HG03175 (cell line): ENCODE data around the gene PPP3R2.

Experiments used
- ATAC-seq: cut with Tn5 transposase; IDR thresholded peaks from one replicate; pipeline ENCODE4 v1.9.1; 2021; ENCODE audit warnings: mild to moderate bottlenecking, moderate library complexity; ENCODE audit not compliant: unreplicated experiment

PPP3R2 gene, protein sequence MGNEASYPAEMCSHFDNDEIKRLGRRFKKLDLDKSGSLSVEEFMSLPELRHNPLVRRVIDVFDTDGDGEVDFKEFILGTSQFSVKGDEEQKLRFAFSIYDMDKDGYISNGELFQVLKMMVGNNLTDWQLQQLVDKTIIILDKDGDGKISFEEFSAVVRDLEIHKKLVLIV

DNA sequence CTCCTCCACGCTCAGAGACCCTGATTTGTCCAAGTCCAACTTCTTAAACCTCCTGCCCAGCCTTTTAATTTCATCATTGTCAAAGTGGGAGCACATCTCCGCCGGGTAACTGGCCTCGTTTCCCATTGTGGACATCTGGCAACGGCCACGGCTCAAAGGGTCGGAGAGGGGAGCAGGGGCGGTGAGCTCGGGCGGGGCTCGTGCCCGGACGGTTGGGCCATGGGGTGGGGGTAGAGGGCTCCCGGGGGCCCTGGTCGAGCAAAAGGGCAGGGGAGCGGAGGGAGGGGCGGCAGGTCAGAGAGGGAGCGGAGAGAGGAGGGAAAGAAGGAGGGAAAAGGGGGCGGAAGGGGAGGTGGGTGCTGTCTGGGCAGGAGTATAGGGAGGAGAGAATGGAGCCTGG is at the start of gene PPP3R2:
TSS of gene PPP3R2 (minus strand) at position 174 of the 400 bp plus-strand sequence. CDS start at position 126, 48 bp downstream.
- no peak for ATAC-seq

DNA sequence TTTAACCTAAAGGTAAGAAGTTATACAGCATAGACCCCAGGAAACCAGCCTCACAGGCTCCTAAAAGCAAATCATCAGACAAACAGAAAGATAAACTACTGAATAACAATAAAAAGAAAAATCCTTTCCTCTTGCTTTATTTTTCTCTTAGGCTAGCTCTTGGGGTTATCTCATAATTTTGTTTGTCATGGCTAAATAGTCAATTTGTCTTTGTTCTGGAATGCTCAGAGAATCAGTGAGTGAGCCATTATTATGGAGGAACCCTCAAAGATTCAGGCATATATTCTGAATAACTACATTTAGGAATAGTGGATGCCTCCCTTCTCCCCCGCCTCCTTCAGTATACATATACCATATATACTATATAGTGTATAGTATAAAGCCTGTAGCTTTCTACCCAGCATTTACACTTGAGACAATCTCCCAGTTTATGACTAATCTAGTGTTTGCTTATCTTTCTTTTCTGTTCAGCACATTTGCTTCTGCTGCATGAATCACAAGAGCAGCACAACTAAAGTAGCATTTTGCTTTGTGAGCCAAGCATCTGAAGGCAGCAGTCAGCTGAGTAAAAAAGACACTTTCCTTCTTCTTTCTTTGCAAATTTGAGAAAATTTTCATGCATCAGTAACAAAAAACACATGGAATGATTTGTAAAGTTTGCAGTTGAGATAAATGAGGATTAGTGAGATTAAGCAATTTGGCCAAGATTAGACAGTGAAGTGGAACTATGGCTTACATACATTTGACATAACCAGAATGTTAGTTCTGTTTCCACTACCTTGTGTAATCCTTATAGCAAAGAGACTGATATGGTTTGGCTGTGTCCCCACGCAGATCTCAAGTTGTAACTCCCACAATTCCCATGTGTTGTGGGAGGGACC is 45.3 kb upstream of the PPP3R2 start:
- no peak for ATAC-seq

DNA sequence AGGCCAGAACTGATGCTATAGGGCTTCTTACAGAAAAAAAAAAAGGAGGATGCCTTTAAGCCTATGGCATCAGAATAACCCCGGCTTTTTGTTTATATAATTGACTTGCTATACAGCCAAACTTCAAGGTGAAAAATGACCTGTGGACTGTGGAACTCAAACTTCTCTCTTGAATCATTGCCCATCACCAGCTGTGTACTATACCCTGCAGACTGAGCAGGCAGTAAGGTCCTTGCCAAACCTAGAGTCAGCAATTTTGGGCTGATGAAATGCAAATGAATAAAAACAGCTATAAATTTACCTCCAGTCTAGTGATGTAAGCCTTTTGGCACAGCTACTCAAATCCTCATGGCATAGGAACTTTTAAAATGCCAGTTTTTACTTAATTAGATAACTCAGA is 44.5 kb upstream of the PPP3R2 start:
- no peak for ATAC-seq

DNA sequence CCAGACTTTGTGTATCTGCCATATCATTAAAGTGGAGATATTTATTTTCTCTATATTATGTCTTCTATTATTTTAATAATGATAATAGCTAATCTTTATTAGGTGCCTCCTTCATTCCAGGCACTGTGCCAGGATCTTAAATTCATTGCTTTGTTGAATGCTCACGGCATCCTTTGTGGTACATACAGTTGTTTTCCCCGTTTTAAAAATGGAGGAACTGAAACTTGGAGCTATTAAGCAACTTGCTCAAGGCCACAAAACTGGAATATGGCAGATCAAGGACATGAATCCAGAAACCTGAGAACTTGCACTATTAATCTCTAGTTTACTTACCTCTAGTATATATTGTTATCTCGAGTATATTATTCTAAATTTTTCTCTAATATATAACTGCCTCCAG is 41.5 kb upstream of the PPP3R2 start:
- no peak for ATAC-seq

DNA sequence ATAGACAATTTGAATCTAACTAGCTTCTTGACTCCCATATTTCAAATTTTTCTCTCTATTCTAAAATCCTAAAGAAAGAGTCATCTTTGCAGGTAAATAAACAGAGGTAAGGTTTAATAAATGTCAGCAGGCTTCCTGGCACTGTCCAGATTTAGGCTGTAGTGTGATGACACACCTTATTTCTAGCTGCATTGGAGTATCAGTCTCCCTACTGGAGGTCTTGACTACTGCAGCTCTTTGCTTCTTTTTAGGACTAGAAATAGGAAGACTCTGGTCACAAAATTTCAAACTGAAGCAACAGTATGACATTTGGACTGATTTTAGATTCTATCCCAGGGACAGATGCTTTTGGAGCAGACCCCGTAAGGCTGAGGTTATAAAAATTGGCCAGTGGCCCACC is 40.7 kb upstream of the PPP3R2 start:
- no peak for ATAC-seq

DNA sequence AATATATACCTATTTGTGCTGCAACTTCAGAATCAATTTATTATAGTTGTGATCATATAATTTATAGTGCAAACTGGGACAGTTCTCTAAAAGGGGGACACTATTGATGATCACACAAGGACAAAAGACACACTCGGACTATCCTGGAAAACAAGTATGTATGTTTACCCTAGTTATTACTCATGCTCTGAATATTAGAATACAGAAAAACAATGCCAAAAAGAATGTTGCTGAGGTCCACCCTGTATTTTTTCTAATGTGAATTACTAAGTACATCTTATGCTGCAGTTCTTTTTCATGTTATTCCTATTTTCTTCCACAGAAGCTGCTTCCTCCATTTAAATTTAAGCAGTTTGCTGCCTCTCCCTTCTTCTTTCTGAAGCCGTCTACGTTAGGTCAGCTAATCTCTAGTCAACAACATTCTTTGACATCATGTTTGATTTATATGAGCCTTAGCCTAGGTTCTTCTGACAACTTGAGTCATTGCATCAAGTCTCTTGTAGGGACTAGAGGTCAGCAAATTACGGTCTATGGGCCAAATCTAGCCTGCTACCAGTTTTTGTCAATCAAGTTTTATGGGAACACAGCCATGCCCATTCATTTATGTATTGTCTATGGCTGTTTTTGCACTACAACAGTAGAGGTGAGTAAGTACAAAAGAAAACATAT is 40.1 kb upstream of the PPP3R2 start:
- ATAC-seq = no peak

DNA sequence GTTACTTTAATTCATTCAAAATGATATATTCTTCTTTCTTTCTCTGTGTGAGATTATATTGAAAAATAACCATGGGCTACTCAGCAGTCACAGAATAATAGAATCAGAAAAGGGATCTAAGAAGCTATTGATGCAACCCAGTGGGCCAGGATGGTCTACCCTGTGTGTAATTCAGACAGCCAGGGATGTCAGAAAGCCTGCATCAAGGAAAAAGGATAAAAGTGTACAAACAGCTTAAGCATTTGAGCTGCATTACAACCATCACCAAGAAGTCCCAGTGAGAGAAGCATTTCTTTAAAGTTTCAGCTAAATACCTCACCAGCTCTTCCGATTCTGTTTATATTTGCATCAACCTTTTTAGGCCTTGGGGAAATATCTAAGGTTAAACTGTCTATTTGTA is 37.8 kb upstream of the PPP3R2 start:
- no peak for ATAC-seq

DNA sequence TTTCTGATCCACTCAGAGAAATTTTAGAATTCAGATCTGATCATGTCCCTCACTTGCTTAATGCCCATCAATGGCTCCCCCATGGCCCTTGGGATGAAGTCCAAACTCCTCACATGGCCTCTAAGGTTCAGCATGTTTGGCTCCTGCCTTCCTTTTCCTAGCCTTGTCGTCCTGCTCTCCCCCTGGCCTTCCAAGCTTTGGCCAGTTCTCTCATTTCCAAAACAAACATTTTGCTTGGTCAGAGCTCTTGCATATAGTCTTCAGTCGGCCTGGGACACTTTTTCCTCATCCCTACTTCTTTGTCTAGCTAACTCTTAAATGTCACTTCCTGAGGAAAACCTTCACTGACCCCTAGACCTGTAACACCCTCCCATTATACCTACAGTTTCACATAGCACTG is 37.1 kb upstream of the PPP3R2 start:
- no peak for ATAC-seq

DNA sequence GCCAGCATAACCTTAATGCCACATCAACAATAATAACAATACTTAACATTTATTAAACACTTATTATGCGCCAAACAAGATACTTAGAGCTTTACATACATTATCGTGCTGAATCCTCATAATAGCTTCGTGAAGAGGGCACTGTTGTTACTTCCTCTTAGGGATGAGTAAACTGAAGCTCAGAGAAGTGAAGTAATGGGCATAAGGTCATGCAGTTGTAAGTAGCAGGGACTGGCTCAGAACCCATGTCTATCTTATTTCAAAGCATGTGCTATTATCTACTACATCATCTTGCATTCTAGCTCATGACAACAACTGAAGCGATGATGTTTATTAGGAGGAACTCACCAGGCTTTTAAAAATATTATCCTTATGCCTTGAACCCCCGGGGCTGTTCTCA is 34.9 kb upstream of the PPP3R2 start:
- no peak for ATAC-seq

DNA sequence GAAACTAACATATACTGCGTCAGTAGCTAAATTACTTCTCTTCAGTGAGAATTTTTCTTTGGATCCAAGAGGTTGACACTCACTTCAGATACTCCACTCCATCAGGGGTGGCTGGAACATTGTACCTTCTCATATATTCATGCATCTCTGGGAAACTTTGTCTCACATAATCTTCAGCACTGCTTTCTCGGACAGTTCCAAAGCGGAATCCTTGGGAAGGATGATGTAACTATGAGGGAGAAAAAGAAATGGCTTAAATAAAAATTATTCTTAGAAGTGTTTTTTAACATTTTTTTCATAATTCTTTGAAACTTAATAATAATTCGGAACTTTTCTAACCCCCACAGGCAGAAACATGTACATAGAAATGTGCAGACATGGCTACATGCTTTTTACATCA is 33.4 kb upstream of the PPP3R2 start:
- no peak for ATAC-seq

DNA sequence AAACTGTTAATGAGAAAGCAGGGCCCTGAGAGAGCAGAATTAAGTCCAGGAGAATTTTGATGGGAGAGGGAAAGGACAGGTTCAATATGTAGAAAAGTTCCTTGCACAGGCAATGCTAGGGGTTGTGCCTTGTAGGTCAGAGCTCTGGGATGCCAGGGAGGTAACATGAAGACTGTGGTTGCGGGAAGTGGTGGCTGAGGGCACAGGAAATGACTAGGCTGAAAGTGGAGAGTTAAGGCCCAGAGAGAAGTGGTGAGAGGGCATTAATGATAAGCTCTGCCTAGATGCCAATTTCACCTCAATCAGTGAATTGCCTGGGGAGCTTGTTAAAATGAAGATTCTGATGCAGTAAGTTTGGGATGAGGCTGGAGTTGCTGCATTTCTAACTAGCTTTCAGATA is 31.5 kb upstream of the PPP3R2 start:
- ATAC-seq = no peak

DNA sequence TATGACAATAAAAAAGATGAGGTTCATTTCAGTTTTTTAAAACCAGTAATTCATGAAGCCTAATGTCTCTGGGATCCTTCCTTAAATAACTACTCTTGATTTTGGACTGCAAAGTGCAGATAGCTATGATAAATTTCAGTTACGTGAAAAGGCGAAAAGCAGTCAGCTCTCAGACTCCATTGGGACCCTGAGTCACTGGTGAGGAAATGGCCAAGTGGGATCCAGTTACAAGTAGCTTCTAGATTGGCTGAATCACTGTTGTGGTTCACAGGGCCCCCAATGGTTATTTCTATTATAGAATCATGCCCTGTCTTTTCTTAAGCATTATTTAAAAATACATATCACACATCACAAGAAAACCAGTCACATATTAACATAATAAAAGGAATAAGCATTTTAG is 31.1 kb upstream of the PPP3R2 start:
- ATAC-seq = no peak

DNA sequence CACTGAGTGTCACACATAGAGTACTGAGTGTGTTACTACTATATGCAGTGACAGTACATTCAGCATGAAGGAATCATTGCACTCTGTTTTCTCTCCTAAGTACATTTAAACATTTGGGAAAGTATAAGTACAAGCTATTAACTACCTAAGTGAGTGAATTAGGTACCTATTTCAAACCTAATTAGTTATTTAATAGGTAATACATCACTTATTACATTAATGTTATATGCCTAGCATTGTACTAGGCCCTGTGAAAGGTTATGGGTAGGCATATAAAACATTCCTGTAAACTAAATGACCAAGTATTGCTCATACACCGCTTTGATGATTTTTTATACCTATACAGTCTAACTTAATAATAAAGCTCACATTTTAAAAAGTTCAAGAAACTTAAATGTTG is 25.7 kb upstream of the PPP3R2 start:
- ATAC-seq = peak; percentile 55

DNA sequence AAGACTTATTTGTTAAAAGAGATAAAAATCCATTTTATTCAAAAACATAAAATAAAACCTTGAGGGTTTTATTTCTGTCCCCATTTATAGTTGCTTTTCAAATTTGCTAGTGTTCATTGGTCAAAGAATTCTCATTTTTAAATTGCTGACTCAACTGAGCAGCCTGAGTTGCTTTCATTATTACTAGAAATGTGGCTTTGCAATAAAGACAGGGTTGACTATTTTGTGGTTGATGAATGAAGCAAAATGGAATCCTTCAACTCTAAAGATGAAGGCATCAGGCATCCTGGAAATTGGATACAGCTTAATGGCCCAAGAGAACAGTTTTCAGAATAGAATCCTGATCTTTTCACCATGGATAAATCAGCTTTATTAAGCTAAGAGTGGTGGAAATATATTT is 23.9 kb upstream of the PPP3R2 start:
- ATAC-seq = peak; percentile 65

DNA sequence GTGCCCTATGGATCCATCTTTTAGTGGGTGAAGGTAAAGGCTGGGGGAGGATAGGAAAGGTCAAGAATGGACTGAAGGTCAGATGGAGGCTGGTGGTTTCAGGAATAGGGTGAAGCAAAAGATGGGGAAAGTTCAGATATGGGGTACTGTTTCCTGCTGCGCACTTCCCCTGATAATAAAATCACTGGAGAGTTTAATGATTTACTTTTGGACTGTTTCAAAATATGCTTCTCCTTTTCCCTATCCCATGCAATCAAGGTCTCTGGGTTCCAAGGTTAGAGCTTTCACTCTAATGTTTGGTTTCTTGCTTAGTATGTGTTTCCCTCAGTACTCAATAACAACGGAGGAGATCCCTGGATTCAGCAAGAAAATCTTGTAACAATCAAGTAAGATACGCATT is 10.8 kb upstream of the PPP3R2 start:
- no peak for ATAC-seq

DNA sequence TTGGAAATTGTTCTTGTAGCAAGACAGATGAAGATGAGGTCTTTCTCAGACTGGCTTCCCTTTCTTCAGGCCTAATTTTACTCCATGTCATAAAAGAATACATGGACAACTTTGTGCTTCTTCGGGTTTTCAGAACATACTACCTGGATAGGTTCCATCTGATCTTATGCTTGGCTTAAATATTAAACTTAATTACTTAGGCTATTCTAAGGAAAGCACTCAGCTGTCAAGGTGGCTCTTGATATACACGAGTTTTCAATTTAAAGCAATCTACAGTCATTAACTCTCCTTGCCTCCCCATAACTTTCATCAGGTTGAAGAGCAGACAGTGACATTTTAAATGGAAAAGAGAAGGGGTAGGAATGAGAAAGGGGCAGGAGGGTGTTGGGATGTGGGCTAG is 9.5 kb upstream of the PPP3R2 start:
- no peak for ATAC-seq

DNA sequence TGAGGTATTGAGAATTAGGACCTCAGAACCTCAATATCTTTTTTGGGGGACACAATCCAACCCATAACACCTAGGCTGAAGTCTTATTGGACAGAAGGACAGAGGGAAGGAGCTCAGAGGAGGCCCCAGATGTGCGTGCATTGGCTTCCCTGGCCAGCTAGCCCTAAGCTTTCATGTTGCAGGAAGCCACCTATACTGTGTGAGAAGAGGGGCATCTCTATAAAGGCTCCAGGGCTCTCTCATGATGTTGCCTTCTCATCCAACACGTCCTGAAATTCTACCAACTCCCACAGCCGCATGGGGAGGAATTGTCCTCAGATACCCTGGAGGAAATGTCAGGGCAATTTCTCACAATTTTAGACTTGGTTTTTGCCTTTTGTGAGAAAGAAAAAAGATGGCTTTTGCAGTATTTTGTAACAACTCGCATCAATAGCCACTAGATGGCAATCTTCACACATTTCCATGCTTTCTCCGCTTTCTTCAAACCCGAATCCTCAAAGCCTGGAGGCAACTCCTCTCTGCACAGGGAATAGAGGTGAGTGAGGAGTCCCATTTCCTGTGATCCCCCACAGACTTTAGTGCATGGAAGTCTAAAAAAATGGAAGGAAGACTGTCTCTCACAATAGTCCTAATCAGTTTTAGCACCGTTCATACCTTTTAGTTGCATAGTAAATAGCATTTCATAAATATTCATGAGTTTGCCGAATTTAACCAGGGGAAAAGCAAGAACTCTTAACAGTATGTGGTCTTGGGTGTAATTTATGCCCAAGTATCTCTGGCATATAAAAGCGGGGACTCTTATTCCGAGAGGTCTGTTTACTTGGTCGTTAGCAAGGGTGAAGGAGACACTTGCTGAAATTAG is 7.4 kb upstream of the PPP3R2 start:
- ATAC-seq = peak; percentile 58

DNA sequence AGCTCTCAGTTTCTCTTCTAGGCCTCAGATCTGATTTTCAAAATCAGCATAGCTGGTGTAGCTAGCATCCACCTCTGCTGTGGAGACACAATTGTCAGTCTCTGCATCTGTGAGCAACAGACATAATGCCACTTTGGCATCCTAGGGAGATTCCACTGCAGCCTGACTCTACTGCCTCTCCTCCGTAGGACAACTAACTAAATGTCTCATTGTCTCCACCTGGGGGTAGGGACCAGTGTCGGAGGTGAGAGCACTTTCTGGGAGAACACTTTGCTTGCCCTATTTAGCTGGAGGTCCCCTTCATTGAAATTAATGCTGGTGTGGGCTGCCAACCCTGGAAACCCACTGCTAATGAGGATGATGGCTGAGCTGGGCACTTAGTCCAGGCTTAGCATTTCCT is 1.4 kb downstream of the PPP3R2 start:
- no peak for ATAC-seq

DNA sequence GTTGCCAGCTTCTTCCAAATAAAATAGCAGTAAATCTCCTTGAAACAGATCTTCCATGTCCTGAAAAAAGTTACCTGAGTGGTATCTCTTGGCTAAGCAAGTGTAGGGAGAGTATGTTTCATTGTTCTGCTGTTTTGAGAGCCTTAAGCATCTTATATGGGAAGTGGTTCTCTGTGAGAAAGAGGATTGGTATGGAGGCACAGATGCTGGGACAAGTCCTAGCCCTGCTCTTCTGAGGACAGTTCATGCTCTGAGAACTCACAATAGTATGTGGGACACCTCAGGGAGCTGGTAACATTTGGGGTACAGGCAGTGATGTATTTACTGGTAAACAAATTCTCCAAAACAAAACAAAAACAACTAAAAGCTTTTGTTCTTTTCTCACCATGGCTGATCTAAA is 2.0 kb downstream of the PPP3R2 start:
- ATAC-seq = no peak

DNA sequence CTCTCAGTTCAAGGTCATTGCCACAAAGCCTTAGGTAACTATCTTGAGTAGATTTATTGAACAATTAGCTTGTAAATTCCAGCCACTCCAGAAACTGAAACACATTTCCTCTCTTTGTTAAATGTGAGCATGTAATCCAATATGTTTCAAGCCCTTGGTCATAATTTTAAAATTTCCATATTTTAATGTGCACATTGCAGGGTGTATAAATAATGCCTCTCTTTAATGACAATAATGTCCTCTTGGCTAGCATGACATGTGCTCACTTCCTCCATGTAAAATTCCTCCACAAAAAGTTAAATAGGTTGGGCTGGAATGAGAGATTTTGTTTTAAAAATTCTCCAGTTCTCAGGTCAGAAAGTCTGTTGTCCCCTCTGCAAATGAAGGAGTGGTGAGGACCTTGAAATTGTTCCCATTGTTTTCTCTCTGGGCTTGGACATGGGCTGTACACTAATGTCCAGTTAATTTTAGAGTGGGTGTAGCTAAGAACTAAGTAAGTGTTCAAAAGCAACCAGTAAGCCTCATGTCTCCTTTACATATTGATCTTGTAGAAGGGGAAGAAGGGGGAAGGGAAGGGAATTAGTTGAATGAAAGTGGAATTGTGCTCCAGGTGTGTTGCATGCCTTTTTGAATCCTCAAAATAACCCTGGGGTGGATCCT is 2.9 kb downstream of the PPP3R2 start:
- no peak for ATAC-seq

DNA sequence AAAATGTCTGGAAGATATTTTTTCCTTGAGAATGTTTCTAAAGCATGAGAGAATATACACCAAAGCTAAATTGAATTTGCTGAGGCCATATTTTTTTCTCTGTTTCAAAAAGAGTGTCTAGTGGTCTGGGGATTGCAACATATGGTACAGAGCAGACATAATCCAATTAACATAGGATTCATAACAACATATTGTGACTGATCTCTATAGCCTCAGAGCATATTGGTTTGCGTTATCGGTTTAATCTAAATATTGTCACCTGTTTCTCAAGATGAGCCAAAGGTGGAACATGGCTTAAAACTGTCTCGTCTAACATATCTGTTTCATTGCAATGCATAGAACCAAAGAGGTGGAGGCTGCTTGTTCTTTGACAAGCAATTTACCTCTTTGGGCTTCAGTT is 3.9 kb downstream of the PPP3R2 start:
- ATAC-seq = no peak
